GM12891 (cell line): ENCODE data around the gene EID2.

Source experiments
- PAX5 ChIP-seq: IDR thresholded peaks from 2 replicates; pipeline ENCODE4 v1.6.1; 2011; ENCODE audit warnings: low read length, moderate library complexity, mild to moderate bottlenecking; ENCODE audit not compliant: insufficient read depth, severe bottlenecking
- POLR2A ChIP-seq: IDR thresholded peaks from 2 replicates; pipeline ENCODE4 v1.6.1; 2011; ENCODE audit warnings: low read depth, low read length, control low read depth
- POLR2AphosphoS5 ChIP-seq: IDR thresholded peaks from 2 replicates; pipeline ENCODE4 v1.6.1; 2011; ENCODE audit warnings: low read depth, low read length, control low read depth
- SPI1 ChIP-seq: IDR thresholded peaks from 2 replicates; pipeline ENCODE4 v1.6.1; 2011; ENCODE audit warnings: low read depth, low read length, control low read depth
- TAF1 ChIP-seq: IDR thresholded peaks from 2 replicates; pipeline ENCODE4 v1.6.1; 2011; ENCODE audit warnings: low read depth, low read length, control low read depth

DNA sequence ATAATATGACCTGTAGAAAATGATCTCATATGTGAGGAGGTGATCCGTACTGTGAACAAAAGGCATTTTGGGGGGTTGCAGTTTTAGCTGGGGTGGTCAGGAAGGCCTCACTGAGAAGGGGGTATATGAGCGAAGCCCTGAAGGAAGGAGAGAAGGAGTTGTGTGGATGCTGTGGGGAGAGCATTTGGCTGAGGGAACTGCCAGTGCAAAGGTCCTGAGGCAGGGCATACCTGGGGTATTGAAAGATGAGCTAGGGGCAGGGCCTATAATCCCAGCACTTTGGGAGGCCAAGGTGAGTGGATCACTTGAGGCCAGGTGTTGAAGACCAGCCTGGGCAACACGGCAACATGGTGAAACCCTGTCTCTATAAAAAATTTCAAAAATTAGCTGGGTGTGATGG lies 22.5 kb downstream of the EID2 start:
- TF ChIP-seq POLR2A (no peak), SPI1 (no peak), TAF1 (no peak), POLR2AphosphoS5 (no peak), PAX5 (no peak)
